Measurements from ENCODE around the gene DDB1.

The DDB1 gene

DNA sequence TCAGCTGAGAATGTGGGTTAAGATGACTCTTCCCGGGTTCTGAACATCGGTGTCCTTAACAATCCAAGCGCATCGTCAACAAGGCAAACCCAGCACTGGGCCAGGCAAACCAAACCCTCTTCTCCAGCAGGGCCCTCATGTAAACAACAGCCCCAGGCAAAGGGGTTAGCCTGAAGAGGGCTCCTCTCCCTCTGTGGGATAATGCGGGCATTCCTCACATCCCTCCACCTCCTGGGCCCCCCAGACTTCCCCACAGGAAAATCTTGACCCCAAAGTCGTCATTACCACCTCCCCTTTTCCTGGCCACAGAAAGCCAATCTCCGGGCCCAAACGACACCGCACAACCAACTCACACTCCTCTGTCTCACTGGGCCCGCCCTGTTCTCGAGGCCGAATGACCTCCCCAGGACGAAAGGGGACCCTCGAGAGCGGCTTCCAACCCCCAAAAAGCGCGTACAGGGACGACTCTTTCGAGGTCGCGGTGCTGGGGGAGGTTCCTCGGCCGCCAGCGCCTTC, 566 bp downstream of the DDB1 start:
- peak overlapping the region; percentile 96 for H3K4ac ChIP-seq (ENCODE audit: low read depth, low read length)
- peaks cover 8 to 10% of the 10 kb centered on the region in 2 experiments for H3K36me3 ChIP-seq (ENCODE audit: control insufficient read depth in 1 of 2, insufficient read depth in 2 of 2, low read length in 2 of 2)
- peak overlapping the region; percentile 96 for H2BK120ac ChIP-seq (ENCODE audit: insufficient read depth, low read length, poor library complexity)
- H3K4me1 ChIP-seq (ENCODE audit: control insufficient read depth in 1 of 2, insufficient read depth in 2 of 2, low read length in 2 of 2) = peaks cover 12 to 16% of the 10 kb centered on the region in 2 experiments
- WGBS (ENCODE audit: extremely low coverage, insufficient coverage, insufficient read length) = no CpG with 5 or more reads among the region's 24 CpGs
- H4K91ac ChIP-seq (ENCODE audit: low read depth, low read length) = peak overlapping the region; percentile 98
- peak overlapping the region; percentile 88 for H3K18ac ChIP-seq (ENCODE audit: low read length)
- H2BK5ac ChIP-seq (ENCODE audit: low read depth, low read length, poor library complexity) = peak overlapping the region; percentile 84
- H2AFZ ChIP-seq (ENCODE audit: insufficient read depth, low read length, poor library complexity) = peak overlapping the region; percentile 91
- H4K12ac ChIP-seq (ENCODE audit: low read depth, low read length) = peak overlapping the region; percentile 68
- peak overlapping the region; percentile 98 for H3K9ac ChIP-seq (ENCODE audit: low read length)
- peak overlapping the region; percentile 86 for H3K4me2 ChIP-seq (ENCODE audit: low read length)
- no peak overlapping the region for H3K23ac ChIP-seq (ENCODE audit: low read length)
- peaks cover 20% of the 10 kb centered on the region for H3K79me2 ChIP-seq (ENCODE audit: control insufficient read depth, insufficient read depth, low read length, poor library complexity)
- peak overlapping the region; percentile 99 for H3K4me3 ChIP-seq (ENCODE audit: low read depth, low read length)
- DNase-seq = peak; percentile 70 to 80
- H3K27ac ChIP-seq (ENCODE audit: low read depth, low read length) = peak overlapping the region; percentile 85
- peak overlapping the region; percentile 96 for H3K14ac ChIP-seq (ENCODE audit: low read length)
- peak overlapping the region; percentile 5 for H2BK12ac ChIP-seq (ENCODE audit: low read length)
- H3K79me1 ChIP-seq (ENCODE audit: low read length) = peaks cover 15% of the 10 kb centered on the region
- peak overlapping the region; percentile 89 for H2AK5ac ChIP-seq (ENCODE audit: low read length)
- H3K27me3 ChIP-seq (ENCODE audit: insufficient read depth, low read length) = no peaks in the 10 kb centered on the region
- peaks cover 2% of the 10 kb centered on the region for H3K9me3 ChIP-seq (ENCODE audit: insufficient read depth, low read depth, low read length)
- peak overlapping the region; percentile 94 for H4K8ac ChIP-seq (ENCODE audit: low read depth, low read length)

DNA sequence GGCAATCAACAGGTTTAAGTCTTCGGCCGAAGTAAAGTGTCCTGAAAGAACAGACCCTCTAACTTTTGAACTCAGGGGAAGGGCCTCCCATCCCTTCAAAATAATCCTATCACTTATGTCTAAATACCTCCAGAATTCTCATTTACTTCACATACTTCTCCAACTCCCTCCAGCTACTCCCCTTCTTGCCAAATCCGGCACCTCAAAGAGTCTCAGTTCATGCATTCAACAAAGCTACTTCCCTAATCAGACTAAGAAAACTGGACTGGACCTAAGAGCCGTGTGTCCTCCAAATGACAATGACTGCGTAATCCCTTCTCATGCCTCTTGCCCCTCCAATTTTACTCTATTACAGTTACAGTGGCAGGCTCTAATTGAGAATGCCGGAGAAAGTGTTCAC, 1.3 kb downstream of the DDB1 start:
- Histone ChIP-seq H3K4ac (ENCODE audit: low read depth, low read length) (peak overlapping the region; percentile 96), H2BK5ac (ENCODE audit: low read depth, low read length, poor library complexity) (no peak overlapping the region), H2BK12ac (ENCODE audit: low read length) (no peak overlapping the region), H3K36me3 (ENCODE audit: control insufficient read depth in 1 of 2, insufficient read depth in 2 of 2, low read length in 2 of 2) (peaks cover 12 to 17% of the 10 kb centered on the region in 2 experiments), H3K79me1 (ENCODE audit: low read length) (peaks cover 15% of the 10 kb centered on the region), H3K79me2 (ENCODE audit: control insufficient read depth, insufficient read depth, low read length, poor library complexity) (peaks cover 20% of the 10 kb centered on the region), H3K27me3 (ENCODE audit: insufficient read depth, low read length) (no peaks in the 10 kb centered on the region), H3K18ac (ENCODE audit: low read length) (no peak overlapping the region), H2AK5ac (ENCODE audit: low read length) (no peak overlapping the region), H3K27ac (ENCODE audit: low read depth, low read length) (peak overlapping the region; percentile 27), H4K8ac (ENCODE audit: low read depth, low read length) (no peak overlapping the region), H4K91ac (ENCODE audit: low read depth, low read length) (no peak overlapping the region), H2AFZ (ENCODE audit: insufficient read depth, low read length, poor library complexity) (no peak overlapping the region), H3K9ac (ENCODE audit: low read length) (no peak overlapping the region), H3K14ac (ENCODE audit: low read length) (no peak overlapping the region), H3K4me2 (ENCODE audit: low read length) (peak overlapping the region; percentile 86), H2BK120ac (ENCODE audit: insufficient read depth, low read length, poor library complexity) (no peak overlapping the region), H3K4me3 (ENCODE audit: low read depth, low read length) (peak overlapping the region; percentile 50), H3K23ac (ENCODE audit: low read length) (no peak overlapping the region), H3K4me1 (ENCODE audit: control insufficient read depth in 1 of 2, insufficient read depth in 2 of 2, low read length in 2 of 2) (peaks cover 12 to 16% of the 10 kb centered on the region in 2 experiments), H4K12ac (ENCODE audit: low read depth, low read length) (no peak overlapping the region), H3K9me3 (ENCODE audit: insufficient read depth, low read depth, low read length) (peaks cover 2% of the 10 kb centered on the region)
- no CpG with 5 or more reads among the region's 6 CpGs for WGBS (ENCODE audit: extremely low coverage, insufficient coverage, insufficient read length)
- DNase-seq = no peak

DNA sequence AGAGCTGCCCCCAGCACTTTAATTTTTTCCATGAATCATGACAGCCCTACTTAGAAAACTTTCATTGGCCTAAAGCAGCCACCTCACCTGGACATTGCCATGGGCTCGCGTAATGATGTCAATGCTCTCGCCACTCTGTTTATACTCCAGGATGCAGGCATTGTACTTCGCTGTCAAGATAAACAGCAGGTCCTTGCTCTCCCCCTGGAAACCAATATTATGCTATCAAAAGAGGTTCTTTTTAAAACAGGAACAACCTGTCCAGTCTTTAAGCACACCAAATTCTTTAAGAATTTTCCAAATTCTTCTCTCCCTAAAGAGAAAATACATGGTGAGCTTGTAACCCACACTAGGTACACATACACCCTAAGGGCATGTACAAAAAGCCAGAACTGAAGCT, 3.0 kb downstream of the DDB1 start:
- H3K79me1 ChIP-seq (ENCODE audit: low read length) = peaks cover 14% of the 10 kb centered on the region
- H4K12ac ChIP-seq (ENCODE audit: low read depth, low read length) = no peak overlapping the region
- H3K9me3 ChIP-seq (ENCODE audit: insufficient read depth, low read depth, low read length) = peaks cover 2% of the 10 kb centered on the region
- H3K18ac ChIP-seq (ENCODE audit: low read length) = no peak overlapping the region
- peak overlapping the region; percentile 24 for H3K4me2 ChIP-seq (ENCODE audit: low read length)
- H2BK5ac ChIP-seq (ENCODE audit: low read depth, low read length, poor library complexity) = no peak overlapping the region
- no peak overlapping the region for H2BK12ac ChIP-seq (ENCODE audit: low read length)
- H3K36me3 ChIP-seq (ENCODE audit: control insufficient read depth in 1 of 2, insufficient read depth in 2 of 2, low read length in 2 of 2) = peaks cover 19 to 26% of the 10 kb centered on the region in 2 experiments
- H2BK120ac ChIP-seq (ENCODE audit: insufficient read depth, low read length, poor library complexity) = no peak overlapping the region
- no peak overlapping the region for H4K8ac ChIP-seq (ENCODE audit: low read depth, low read length)
- peak overlapping the region; percentile 52 for H3K27ac ChIP-seq (ENCODE audit: low read depth, low read length)
- H3K9ac ChIP-seq (ENCODE audit: low read length) = no peak overlapping the region
- H3K4me3 ChIP-seq (ENCODE audit: low read depth, low read length) = no peak overlapping the region
- no peak overlapping the region for H3K4ac ChIP-seq (ENCODE audit: low read depth, low read length)
- no peaks in the 10 kb centered on the region for H3K27me3 ChIP-seq (ENCODE audit: insufficient read depth, low read length)
- H3K4me1 ChIP-seq (ENCODE audit: control insufficient read depth in 1 of 2, insufficient read depth in 2 of 2, low read length in 2 of 2) = peaks cover 12 to 16% of the 10 kb centered on the region in 2 experiments
- no CpG with 5 or more reads among the region's 4 CpGs for WGBS (ENCODE audit: extremely low coverage, insufficient coverage, insufficient read length)
- no peak overlapping the region for H2AK5ac ChIP-seq (ENCODE audit: low read length)
- H2AFZ ChIP-seq (ENCODE audit: insufficient read depth, low read length, poor library complexity) = no peak overlapping the region
- peaks cover 20% of the 10 kb centered on the region for H3K79me2 ChIP-seq (ENCODE audit: control insufficient read depth, insufficient read depth, low read length, poor library complexity)
- no peak overlapping the region for H3K23ac ChIP-seq (ENCODE audit: low read length)
- no peak overlapping the region for H4K91ac ChIP-seq (ENCODE audit: low read depth, low read length)
- DNase-seq = peak; percentile 80 to 93
- no peak overlapping the region for H3K14ac ChIP-seq (ENCODE audit: low read length)

DNA sequence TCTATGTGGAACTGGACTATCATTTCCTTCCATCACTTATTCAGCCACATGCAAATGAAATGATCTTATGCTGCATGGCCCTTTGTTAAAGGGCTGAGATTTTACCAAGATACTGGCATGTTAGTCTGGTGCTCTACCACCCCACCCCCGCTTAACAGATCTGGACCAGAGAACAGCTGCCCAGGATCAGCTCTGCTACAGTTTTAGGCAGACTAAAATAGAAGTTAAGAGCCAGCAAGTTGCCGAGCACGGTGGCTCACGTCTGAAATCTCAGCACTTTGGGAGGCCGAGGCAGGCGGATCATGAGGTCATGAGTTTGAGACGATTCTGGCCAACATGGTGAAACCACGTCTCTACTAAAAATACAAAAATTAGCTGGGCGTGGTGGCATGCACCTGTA, 4.6 kb downstream of the DDB1 start:
- no peak for DNase-seq
- no CpG with 5 or more reads among the region's 9 CpGs for WGBS (ENCODE audit: extremely low coverage, insufficient coverage, insufficient read length)

More for the DNA sequence above, 4.6 kb downstream of the DDB1 start:
- Histone ChIP-seq H3K14ac (ENCODE audit: low read length) (no peak overlapping the region), H3K9ac (ENCODE audit: low read length) (no peak overlapping the region), H4K8ac (ENCODE audit: low read depth, low read length) (no peak overlapping the region), H2BK12ac (ENCODE audit: low read length) (no peak overlapping the region), H3K18ac (ENCODE audit: low read length) (no peak overlapping the region), H3K4me1 (ENCODE audit: control insufficient read depth in 1 of 2, insufficient read depth in 2 of 2, low read length in 2 of 2) (peaks cover 8 to 12% of the 10 kb centered on the region in 2 experiments), H3K27ac (ENCODE audit: low read depth, low read length) (no peak overlapping the region), H3K9me3 (ENCODE audit: insufficient read depth, low read depth, low read length) (peaks cover 2% of the 10 kb centered on the region), H4K91ac (ENCODE audit: low read depth, low read length) (no peak overlapping the region), H2BK5ac (ENCODE audit: low read depth, low read length, poor library complexity) (no peak overlapping the region), H2BK120ac (ENCODE audit: insufficient read depth, low read length, poor library complexity) (no peak overlapping the region), H3K4me2 (ENCODE audit: low read length) (no peak overlapping the region), H2AFZ (ENCODE audit: insufficient read depth, low read length, poor library complexity) (no peak overlapping the region), H2AK5ac (ENCODE audit: low read length) (no peak overlapping the region), H3K79me2 (ENCODE audit: control insufficient read depth, insufficient read depth, low read length, poor library complexity) (peaks cover 19% of the 10 kb centered on the region), H3K23ac (ENCODE audit: low read length) (no peak overlapping the region), H3K4ac (ENCODE audit: low read depth, low read length) (peak overlapping the region; percentile 8), H4K12ac (ENCODE audit: low read depth, low read length) (no peak overlapping the region), H3K79me1 (ENCODE audit: low read length) (peaks cover 11% of the 10 kb centered on the region), H3K4me3 (ENCODE audit: low read depth, low read length) (no peak overlapping the region), H3K36me3 (ENCODE audit: control insufficient read depth in 1 of 2, insufficient read depth in 2 of 2, low read length in 2 of 2) (peaks cover 24 to 37% of the 10 kb centered on the region in 2 experiments), H3K27me3 (ENCODE audit: insufficient read depth, low read length) (no peaks in the 10 kb centered on the region)

Data from trophoblast cell (in vitro differentiated cells and primary cell).